GM21367 (cell line): Measurements from ENCODE around the gene TARP.

Experiments
- ATAC-seq: cut with Tn5 transposase; IDR thresholded peaks from one replicate; pipeline ENCODE4 v1.9.1; 2021; ENCODE audit not compliant: unreplicated experiment

Gene TARP

GRCh38 chr7:38220452-38220851, 53.0 kb downstream of the TARP start:
- ATAC-seq = no peak

GRCh38 chr7:38217672-38218071, 55.8 kb downstream of the TARP start:
- no peak for ATAC-seq

GRCh38 chr7:38215735-38216670, 57.4 kb downstream of the TARP start:
- ATAC-seq = peak; percentile 93

GRCh38 chr7:38215115-38215514, 58.3 kb downstream of the TARP start:
- ATAC-seq = no peak

GRCh38 chr7:38211940-38212339, 61.5 kb downstream of the TARP start:
- no peak for ATAC-seq

- no peak for ATAC-seq
Observed at GRCh38 chr7:38211486-38211885, 62.0 kb downstream of the TARP start.
